ENCODE data around the gene FBRS. TPM values are rescaled to one million over a fixed set of nuclear protein-coding genes. Genes with fewer than 3 reads are reported as not detected.
A peak's percentile ranks its signal among the peaks of the same experiment; 100 is the strongest.

FBRS gene
- total and polyA plus RNA-seq, 2 donors from 2014 or later: 26.3 to 66.2 TPM

DNA sequence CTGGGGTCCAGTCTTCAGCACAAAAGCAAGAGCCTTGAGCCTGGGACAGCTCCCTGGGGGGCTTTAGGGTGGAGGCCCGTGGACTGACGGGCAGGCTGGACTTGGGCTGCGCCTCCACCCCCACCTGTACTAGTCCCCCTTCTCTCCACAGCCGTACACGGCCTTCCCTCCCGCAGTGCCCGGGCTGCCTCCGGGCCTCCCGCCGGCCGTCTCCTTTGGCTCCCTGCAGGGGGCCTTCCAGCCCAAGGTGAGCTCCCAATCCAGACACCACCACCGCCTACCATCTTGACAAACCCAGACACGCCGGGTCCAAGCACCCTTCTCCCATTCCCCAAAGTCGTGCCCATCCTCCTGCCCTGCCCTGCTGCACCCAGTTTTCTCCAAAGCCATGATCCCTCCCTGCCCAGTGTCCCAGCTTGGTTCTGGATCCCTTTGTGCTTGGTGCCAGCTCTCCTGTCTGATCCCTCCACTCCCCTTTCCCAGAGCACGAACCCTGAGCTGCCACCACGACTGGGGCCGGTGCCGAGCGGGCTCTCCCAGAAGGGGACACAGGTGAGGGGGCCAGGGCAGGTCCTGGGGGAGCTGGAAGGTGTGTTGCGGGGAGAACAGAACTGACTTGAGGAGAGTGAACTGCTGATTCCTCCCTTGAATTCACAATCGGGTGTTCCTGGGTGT is 7.1 kb downstream of the FBRS start:
- H3K36me3 ChIP-seq (ENCODE audit: control insufficient read depth in 2 of 3, insufficient read depth in 3 of 3, low read length in 3 of 3): peaks cover 6 to 55% (median 40%) of the 10 kb centered on the region in 3 donors
- DNase-seq: no peak
- TF ChIP-seq, protein P1, sequence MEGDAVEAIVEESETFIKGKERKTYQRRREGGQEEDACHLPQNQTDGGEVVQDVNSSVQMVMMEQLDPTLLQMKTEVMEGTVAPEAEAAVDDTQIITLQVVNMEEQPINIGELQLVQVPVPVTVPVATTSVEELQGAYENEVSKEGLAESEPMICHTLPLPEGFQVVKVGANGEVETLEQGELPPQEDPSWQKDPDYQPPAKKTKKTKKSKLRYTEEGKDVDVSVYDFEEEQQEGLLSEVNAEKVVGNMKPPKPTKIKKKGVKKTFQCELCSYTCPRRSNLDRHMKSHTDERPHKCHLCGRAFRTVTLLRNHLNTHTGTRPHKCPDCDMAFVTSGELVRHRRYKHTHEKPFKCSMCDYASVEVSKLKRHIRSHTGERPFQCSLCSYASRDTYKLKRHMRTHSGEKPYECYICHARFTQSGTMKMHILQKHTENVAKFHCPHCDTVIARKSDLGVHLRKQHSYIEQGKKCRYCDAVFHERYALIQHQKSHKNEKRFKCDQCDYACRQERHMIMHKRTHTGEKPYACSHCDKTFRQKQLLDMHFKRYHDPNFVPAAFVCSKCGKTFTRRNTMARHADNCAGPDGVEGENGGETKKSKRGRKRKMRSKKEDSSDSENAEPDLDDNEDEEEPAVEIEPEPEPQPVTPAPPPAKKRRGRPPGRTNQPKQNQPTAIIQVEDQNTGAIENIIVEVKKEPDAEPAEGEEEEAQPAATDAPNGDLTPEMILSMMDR (IDR thresholded peaks at IDR 0.05; ENCODE audit: borderline replicate concordance, extremely low read depth, insufficient read depth): no peak

DNA sequence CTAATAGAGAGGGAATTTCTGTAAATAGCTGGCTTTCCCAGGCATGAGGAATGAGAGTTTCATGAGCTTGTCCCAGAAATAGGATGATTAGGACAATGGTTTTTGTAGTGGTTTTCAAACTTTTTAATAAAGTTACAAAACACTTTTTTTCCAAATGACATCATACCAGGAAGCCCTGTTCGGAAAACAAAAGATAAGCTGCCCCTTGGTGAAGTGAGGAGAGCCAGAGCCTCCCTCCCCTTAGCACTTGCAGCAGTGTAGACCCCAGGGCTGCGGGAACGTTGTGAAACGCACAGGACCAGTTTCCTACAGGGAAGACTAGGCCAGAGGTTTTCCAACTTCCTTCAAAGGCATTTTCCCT is 7.6 kb downstream of the FBRS start:
- TF ChIP-seq, protein P1 (IDR thresholded peaks at IDR 0.05; ENCODE audit: borderline replicate concordance, extremely low read depth, insufficient read depth): no peak
- Histone ChIP-seq H3K36me3 (ENCODE audit: control insufficient read depth in 2 of 3, insufficient read depth in 3 of 3, low read length in 3 of 3) (peaks cover 6 to 55% (median 40%) of the 10 kb centered on the region in 3 donors), H3K9ac (ENCODE audit: low read length in 3 of 3) (no peak overlapping the region), H3K9me3 (ENCODE audit: control insufficient read depth in 2 of 3, insufficient read depth in 1 of 3, low read length in 3 of 3) (no peaks in the 10 kb centered on the region), H3K4me1 (ENCODE audit: control insufficient read depth in 2 of 3, insufficient read depth in 2 of 3, low read depth in 1 of 3, low read length in 3 of 3) (peaks cover 0 to 20% (median 6%) of the 10 kb centered on the region in 3 donors), H3K4me3 (ENCODE audit: low read length in 3 of 3) (no peak overlapping the region), H3K27ac (ENCODE audit: low read depth in 2 of 2, low read length in 2 of 2) (no peak overlapping the region), H3K27me3 (ENCODE audit: control insufficient read depth, insufficient read depth, low read length) (no peaks in the 10 kb centered on the region)
- intact Hi-C loops (cut with DNase I): no loop called here
- FAIRE-seq (no peak), DNase-seq (no peak)

More for the DNA sequence above, 7.1 kb downstream of the FBRS start:
- H3K27me3 ChIP-seq (ENCODE audit: control insufficient read depth, insufficient read depth, low read length): no peaks in the 10 kb centered on the region
- no peak overlapping the region for H3K9ac ChIP-seq (ENCODE audit: low read length in 3 of 3)
- H3K27ac ChIP-seq (ENCODE audit: low read depth in 2 of 2, low read length in 2 of 2): no peak overlapping the region
- H3K9me3 ChIP-seq (ENCODE audit: control insufficient read depth in 2 of 3, insufficient read depth in 1 of 3, low read length in 3 of 3): no peaks in the 10 kb centered on the region
- no peak overlapping the region for H3K4me3 ChIP-seq (ENCODE audit: low read length in 3 of 3)
- no peak for FAIRE-seq
- H3K4me1 ChIP-seq (ENCODE audit: control insufficient read depth in 2 of 3, insufficient read depth in 2 of 3, low read depth in 1 of 3, low read length in 3 of 3): peaks cover 0 to 25% (median 11%) of the 10 kb centered on the region in 3 donors
- intact Hi-C loops (cut with DNase I): no loop called here

DNA sequence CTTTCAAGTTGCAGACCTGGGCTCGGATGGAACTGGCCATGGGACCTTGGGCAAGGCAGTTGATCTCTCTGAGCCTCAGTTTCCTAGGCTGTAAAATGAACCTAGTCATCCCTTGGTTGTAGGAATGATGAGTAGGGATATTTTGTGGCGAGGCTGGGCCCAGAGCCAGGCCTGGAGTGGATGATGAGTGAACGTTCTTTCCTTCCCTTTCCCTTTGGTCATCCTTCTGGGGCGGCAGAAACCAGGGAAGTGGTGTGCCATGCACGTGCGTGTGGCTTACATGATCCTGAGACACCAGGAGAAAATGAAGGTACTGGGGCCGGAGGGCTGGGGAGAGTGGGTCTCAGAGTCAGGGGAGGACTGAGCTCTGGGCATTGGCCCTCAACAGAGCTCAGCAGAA is 8.4 kb downstream of the FBRS start:
- Histone ChIP-seq H3K36me3 (ENCODE audit: control insufficient read depth in 2 of 3, insufficient read depth in 3 of 3, low read length in 3 of 3) (peaks cover 6 to 49% (median 40%) of the 10 kb centered on the region in 3 donors), H3K27me3 (ENCODE audit: control insufficient read depth, insufficient read depth, low read length) (no peaks in the 10 kb centered on the region), H3K9me3 (ENCODE audit: control insufficient read depth in 2 of 3, insufficient read depth in 1 of 3, low read length in 3 of 3) (no peaks in the 10 kb centered on the region), H3K27ac (ENCODE audit: low read depth in 2 of 2, low read length in 2 of 2) (no peak overlapping the region), H3K4me3 (ENCODE audit: low read length in 3 of 3) (no peak overlapping the region), H3K4me1 (ENCODE audit: control insufficient read depth in 2 of 3, insufficient read depth in 2 of 3, low read depth in 1 of 3, low read length in 3 of 3) (peaks cover 0 to 11% (median 0%) of the 10 kb centered on the region in 3 donors), H3K9ac (ENCODE audit: low read length in 3 of 3) (no peak overlapping the region)
- FAIRE-seq (no peak), DNase-seq (peak in 1 of 5 donors; percentile 19)
- TF ChIP-seq, protein P1 (IDR thresholded peaks at IDR 0.05; ENCODE audit: borderline replicate concordance, extremely low read depth, insufficient read depth): no peak
- intact Hi-C loops (cut with DNase I): no loop called here
